A673 (cell line): ENCODE results near the gene BTN3A1.

Source experiments
- CTCF ChIP-seq: fragments of 300-800, 200-600 bp; sonication (generic); conservative IDR thresholded peaks from 2 replicates; pipeline ENCODE4 v1.5.1; 2017; ENCODE audit warnings: low read depth, mild to moderate bottlenecking, antibody characterized with exemption, low read length, moderate library complexity, mixed read lengths
- EZH2 ChIP-seq: fragments of 200-600 bp; sonication (generic); IDR thresholded peaks from 2 replicates; pipeline ENCODE4 v1.6.1; 2017; ENCODE audit warnings: borderline replicate concordance, low read depth, mild to moderate bottlenecking, mixed read lengths, antibody characterized with exemption, low read length; ENCODE audit not compliant: poor library complexity, severe bottlenecking

GRCh38 chr6:26358511-26358981 is 43.5 kb upstream of the BTN3A1 start:
- no peak for TF ChIP-seq CTCF
- TF ChIP-seq EZH2: no peak
